Measurements from ENCODE around the gene PACS1.

Gene PACS1

DNA sequence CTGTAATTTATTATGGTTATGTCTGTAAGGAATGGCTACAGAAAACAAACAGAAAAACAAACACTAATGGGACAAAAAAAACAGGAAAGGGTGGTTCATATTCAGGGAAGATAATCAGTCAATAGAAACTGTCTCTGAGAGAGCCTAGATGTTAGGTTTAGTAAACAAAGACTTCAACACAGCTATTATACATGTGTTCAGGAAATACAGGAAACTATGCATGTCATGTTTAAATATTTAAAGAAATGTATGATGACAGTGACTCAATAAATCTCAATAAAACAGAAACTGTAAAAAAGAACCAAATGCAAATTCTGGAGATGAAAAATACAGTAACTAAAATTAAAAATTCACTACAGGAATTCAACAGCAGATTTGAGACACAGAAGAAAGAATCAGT, 76.0 kb downstream of the PACS1 start:
- DNase-seq: no peak

DNA sequence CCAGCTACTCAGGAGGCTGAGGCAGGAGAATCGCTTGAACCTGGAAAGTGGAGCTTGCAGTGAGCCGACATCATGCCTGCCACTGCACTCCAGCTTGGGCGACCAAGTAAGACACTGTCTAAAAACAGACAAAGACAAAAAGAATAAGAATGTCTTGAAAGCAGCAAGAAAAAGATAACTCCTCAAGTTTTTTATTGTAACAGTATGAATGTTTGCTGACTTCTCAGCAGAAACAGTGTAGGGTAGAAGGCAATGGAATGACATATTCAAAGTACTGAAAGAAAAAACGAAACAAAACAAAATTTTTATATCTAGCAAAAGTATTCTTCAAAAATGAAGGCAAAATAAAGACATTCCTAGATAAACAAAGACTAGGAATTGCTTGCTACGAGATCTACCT, 76.9 kb downstream of the PACS1 start:
- no peak for DNase-seq

DNA sequence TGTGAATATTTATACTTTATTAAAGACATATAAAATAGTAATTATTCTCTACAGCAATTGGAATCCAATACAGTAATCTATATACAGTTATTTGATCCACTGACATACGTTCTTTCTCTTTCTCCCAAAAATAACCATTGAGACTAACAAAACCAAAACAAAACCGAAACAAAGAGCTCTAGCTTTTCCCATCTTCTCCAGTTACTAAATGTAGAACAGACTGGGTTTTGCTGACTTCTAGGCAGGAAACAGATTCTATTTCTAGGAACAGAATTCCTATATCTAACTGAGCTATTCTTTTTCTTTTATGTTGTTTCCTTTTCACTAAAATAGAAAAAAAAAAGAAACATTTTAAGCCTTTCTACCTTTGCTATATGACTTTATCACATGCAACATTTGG, 80.1 kb downstream of the PACS1 start:
- DNase-seq: no peak

DNA sequence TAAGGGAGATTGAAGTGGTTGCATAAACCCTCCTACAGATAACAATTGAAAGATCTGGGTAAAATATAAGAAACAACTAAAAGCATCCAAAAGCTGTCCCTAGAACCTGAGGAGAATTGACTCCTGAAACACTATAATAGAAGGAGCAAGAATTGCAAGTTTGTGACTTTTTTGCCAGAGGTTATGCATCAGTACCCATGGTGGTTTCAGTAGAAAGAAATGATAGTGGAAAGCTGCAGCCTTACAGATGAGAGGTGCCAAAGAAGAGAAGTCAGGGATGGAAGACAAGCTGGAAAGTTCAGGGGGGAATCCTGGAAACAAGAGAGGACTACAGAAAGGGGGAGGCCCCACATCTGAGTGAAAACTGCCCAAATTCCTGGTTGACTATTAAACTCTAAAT, 80.7 kb downstream of the PACS1 start:
- DNase-seq: no peak

DNA sequence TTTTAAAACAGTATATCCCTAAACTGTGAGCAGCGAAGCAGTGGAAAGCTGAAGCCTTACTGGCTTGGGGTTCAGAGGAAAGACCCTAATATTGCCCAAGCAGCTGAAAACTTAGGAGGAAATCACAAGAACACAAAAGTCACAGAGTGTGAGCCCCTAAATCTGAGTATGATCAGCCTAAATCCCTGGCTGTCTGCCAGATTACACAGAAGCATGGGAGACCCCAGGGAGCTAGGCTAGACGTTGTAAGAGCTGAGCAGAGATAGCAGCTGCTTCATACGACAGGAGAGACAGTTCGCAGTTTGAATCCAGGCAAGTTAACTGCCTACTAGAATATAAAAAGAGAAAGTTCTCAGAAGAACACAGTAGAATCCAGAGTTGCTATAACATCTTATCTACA, 81.2 kb downstream of the PACS1 start:
- DNase-seq: no peak

DNA sequence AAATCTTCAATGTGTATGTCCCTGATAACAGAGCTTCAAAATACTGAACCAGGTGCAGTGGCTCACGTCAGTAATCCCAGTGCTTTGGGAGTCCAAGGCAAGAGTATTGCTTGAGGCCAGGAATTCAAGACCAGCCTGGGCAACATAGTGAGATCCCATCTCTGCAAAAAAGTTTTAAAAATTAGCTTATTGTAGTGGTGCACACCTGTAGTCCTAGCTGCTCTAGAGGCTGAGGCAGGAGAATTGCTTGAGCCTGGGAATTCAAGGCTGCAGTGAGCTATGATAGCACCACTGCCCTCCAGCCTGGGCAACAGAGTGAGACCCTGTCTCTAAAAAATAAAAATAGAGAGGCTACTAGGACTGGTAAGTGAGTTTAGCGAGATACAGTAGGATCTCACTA, 84.0 kb downstream of the PACS1 start:
- no peak for DNase-seq

DNA sequence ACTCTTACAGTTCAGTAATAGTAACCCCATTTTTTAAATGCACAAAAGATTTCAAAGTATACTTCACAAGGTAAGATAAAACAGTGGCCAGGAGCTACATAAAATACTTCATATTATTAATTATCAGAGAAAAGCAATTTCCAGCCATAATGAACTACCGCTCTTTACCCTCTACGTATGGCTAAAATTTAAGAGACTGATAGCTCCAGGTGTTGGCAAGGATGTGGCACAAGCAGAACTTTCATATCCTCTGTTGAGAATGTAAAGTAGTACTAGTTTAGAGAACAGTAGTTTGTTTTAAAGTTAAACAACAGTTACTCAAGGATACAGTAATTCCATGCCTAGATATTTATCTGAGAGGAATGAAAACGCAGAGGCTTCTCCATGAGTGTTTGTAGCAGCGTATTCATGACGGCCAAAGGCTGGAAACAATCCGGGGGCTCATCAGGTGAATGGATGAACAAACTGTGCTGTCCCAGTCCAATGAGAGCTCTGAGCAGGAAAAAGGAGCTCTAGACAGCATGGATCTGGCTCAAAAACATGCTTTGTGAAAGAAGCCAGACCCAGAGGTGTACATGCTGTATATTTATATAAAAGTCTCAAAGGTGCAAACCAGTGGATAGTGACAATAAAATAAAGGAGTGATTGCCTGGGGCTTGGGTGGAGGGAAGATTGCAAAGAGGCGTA, 85.5 kb downstream of the PACS1 start:
- no peak for DNase-seq

DNA sequence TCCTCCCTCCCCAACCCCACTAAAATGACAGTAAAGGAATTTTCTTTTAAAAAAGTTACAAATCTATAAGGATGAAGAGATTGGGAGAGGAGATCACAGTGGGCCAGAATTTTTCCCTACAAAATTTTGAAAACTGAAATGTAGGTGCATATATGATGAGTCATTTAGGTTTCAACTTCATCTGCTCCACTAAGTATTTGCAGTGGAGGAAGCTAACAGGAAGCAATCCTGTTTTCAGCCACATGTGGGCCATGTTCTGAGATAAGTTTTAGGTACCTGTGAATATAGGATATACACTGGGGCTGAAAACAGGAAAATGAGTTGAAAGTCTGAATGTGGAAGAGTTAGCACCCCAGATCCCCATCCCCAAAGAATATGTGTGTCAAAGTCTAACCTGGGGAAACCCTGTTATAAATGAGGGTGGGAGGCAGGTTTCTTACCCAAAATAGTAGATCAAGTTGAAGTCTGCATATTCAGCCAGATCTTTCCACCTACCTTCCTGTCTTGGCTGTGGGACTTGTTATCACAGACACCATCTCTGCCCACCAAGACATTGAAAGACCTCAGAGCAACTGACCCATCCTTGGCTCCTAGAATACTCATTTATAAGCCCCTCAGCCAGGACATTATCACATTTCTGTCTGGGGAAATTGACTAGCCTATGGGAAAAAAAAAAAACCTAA, 87.3 kb downstream of the PACS1 start:
- DNase-seq: no peak

DNA sequence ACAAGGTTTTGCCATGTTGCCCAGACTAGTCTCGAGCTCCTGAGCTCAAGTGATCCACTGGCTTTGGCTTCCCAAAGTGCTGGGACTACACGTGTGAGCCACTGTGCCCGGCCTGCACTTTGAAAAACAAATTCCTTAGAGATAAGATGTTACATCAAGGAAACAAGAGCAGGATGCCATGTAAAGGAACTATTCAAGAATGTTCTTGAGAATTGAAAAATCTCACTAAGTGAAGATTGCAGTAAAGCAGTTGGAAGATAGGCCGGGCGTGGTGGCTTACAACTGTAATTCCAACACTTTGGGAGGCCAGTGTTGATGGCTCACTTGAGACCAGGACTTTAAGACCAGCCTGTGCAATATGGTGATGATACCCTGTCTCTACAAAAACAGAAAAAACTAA, 88.1 kb downstream of the PACS1 start:
- no peak for DNase-seq

DNA sequence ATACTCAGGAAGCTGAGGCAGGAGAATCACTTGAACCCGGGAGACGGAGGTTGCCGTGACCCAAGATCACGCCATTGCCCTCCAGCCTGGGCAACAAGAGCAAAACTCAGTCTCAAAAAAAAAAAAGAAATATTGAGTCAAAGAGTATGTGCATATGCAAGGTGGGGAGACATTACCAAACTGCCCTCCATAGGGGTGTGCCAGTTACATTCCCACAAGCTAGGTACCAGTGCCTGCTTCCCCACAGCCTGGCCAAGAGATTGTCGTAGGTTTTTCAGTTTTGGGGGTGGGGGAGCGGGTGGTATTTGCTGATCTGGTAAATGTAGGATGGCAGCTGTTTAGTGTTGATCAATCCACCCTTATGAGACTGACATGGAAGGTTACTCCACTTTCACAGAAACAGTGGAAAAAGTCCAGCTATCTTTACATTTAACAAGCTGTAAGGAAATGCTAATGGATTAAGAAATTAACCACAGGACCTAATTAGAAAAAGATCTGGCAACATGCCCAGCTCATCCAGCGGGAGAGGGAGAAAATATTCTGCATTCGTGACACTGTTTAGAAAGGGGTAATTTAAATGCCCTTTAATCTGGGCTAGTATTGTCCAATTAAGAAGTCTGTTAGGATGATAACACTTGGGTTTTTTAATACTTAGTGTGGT, 89.4 kb downstream of the PACS1 start:
- no peak for DNase-seq

DNA sequence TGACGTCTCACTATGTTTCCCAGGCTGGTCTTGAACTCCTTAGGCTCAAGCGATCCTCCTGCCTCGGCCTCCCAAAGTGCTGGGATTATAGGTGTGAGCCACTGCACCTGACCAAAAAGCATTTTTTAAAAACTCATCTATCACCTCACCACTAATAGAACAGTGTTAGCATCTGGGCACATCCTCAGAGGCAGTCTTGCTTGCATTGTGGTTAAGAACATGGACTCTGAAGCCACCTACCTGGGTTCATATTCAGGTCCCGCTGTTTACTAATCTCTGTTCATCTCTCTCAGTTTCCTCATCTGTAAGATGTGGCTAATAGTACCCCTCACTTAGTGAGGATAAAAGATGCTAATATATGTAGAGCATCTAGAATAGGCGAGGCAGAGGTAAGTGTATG, 90.6 kb downstream of the PACS1 start:
- DNase-seq: no peak

DNA sequence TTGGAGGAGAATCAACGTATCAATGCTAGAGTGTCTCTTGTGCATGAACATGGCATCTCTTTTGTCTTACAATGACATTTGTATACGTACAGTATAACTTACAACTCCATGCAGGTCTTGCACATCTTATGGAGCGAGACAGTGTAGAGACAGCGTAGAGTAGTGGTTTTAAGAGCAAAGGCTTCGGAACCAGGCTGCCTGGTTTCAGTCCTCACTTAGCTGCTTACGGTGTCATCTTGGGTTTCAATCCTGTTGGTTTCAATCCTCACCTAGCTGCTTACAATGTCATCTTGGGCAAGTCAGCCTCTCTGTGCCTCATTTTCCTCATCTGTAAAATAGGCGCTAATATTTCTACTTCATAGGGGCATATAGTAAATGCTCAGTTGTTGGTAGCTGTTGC, 98.2 kb downstream of the PACS1 start:
- DNase-seq: no peak

DNA sequence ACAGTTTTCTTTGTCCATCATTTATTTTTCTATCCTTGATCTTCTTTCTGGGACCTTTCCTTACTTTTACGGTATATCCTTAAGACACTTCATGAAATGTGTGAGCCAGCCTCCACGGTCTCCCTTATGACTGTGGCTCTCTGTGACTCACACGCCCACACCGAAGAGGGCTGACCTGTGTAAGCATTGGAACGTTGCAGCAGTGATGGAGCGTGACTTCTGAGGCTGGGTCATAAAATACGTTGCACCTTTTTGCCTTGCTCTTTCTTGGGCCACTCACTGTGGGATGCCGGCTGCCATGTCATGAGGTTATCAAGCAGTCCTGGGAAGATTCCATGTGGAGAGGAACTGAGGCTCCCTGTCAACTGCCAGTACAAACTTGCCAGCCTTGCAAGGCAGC, 102.1 kb downstream of the PACS1 start:
- DNase-seq: no peak

DNA sequence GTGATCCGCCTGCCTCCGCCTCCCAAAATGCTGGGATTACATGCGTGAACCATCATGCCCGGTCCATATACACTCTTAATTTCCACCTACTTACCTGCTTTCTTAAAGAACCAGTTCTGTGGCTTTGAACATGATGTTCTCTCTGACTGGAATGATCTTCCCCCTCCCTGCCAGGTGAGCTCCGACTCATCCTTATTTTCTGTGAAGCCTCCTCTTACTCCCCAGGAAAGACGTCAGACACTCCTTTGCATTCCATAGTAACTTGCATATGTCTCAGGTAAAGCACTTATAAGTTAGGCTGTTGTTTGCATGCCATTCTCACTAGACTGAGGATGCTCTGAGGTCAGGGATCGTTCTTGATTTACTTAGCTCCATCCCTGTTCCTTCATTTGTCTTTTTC, 106.6 kb downstream of the PACS1 start:
- no peak for DNase-seq

DNA sequence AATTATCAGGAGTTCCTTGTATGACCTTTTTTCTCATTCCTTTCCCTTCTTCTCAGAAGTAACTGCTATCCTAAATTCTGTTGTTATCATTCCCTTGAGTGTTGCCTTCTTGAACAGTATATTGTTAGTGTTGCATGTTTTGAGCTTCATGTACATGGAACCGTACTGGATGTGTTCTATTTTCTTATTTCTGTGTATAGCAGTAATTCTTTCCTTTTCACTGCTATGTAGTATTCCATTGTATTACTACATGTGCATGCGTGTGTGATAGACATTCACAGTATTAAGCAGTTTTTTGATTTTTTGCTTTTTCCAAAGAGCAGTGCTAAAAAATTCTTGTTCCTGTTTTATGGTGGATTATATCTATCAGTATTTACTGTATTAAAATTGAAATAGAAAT, 108.1 kb downstream of the PACS1 start:
- DNase-seq: no peak

DNA sequence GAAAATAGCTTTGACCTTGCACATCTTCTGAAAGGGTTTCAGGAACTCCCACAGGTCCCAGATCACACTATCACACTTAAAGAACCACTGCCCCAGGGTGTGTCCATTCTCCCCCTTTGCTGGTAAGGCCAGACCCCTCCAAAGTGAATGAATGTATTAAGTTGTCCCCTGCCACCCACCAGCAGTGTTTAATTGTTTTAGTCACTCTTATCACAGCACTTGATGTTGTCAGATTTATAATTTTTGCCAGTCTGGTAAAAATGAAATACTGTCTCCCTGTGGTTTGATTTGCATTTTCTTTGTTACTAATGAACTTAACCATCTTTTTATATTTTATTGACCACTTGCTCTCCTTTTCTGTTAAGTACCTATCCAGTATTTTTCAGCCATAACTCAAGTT, 108.8 kb downstream of the PACS1 start:
- no peak for DNase-seq

DNA sequence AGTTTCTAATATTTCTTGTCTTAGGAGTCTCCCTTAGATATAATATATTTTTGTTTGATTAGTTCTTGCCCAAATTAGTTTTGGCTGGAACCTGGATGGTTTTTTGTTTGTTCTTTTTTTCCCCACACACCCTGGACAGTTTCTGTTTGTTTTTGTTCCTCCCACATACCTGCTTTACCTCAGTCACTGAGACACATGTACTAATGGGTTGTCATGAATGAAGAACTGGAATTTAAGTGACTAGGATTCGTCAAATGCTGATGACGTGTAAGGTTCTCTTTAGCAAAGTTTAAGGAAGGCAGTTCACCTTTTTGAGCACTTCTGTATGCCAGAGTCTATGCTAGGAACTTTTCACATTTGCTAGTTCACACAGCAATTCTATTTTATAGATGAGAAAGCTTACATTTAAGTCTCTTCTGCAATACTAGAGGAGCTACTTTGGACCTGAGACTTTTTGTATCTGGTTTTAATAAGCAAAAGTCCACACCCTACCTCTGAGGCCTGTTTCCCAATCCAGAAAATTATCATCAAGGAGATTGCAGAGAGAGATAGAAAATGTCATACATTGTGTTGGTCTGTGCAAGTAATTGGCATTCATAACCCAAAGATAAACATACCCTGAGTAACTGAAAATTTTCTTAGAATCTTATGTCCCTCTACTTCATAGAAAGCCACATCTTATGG, 111.7 kb downstream of the PACS1 start:
- DNase-seq: no peak

DNA sequence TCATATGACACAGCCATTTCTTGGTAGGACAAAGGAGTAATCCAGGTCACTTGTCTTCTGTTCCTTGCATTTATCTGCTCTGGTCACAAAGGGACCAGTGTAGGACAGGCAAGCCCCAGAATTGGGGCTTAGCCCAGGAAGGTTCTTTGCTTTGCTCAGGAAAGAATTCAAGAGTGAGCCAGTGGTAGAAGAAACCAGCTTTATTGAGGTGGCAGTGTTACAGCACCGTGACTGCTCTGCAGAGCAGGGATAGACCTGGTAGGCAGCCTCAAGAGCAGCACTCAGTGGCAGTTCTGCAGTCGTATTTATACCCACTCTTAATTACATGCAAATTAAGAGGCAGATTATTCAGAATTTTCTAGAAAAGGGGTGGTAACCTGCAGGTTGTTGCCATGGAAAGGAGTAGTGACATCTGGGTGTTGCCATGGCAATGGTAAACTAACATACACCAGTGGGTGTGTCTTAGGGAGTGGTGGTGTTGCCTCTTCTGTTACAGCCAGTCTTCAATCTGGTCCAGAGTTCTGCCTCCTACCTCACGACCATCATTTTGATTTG, 113.5 kb downstream of the PACS1 start:
- DNase-seq: no peak

DNA sequence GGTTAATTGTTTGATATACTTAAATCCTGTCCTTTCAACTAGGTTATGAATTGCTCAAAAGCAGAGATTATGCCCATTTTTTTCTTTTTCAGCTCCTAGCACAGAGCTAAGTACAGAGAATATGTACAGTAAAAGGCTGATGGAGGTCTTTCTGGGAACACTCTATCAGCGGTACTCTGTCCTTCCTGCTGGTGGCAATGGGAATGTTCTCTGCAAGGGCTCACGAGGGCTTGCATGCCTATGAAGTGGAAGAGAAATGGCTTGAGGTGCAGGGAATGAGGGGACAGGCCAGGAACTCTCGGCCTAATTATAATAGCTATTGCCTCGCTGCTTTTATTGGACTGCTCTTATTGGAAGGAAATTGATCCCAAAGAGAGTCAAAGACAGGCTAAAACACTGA, 114.7 kb downstream of the PACS1 start:
- DNase-seq: no peak

DNA sequence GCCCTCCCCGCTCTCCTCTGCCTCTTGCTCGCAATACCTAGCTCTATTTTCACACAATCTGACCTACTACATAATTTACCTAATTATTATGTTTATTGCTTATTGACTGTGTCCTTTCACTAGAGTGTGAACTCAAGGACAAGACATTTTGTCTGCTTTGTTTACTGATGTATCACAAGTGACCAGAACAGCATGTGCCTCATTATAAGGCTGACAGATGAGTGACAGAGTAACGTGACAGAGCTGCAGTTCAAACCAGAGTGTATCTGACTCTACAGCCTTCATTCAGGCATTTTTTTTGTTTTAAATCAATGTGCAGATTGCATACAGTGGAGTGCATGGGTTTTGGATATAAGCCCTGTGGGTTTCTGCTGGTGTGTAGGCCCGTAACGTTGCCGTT, 116.4 kb downstream of the PACS1 start:
- DNase-seq: no peak

DNA sequence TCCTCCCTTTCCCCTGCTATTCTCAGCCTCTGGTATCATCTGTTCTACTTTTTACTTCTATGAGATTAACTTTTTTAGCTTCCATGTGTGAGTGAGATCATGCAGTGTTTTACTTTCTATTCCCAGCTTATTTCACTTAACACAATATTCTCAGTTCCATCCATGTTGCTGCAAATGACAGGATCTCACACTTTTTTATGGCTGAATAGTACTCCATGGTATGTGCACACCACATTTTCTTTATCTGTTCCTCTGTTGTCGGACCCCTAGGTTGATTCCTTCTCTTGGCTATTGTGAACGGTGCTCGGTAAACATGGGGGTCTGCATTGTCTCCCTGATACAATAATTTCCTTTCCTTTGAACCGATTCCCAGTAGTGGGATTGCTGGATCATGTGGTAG, 117.4 kb downstream of the PACS1 start:
- no peak for DNase-seq

DNA sequence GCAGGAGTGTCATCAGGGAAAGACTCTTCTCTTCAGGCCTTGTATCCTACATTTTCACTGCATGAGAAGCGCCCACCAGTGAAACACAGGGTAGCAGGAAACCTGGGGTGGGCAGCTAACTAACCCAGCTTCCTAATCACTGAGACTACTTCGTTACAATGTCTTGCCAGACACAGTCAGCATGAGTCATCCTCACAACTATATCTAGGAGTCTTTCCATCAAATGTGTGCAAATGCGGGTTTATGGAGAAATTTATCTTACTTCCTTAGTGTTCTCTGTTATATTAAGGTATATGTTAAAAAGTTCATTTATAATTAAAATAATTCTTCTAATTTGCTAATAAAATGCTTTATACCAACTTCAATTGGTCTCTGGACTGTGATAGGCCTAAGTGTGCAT, 118.5 kb downstream of the PACS1 start:
- no peak for DNase-seq

DNA sequence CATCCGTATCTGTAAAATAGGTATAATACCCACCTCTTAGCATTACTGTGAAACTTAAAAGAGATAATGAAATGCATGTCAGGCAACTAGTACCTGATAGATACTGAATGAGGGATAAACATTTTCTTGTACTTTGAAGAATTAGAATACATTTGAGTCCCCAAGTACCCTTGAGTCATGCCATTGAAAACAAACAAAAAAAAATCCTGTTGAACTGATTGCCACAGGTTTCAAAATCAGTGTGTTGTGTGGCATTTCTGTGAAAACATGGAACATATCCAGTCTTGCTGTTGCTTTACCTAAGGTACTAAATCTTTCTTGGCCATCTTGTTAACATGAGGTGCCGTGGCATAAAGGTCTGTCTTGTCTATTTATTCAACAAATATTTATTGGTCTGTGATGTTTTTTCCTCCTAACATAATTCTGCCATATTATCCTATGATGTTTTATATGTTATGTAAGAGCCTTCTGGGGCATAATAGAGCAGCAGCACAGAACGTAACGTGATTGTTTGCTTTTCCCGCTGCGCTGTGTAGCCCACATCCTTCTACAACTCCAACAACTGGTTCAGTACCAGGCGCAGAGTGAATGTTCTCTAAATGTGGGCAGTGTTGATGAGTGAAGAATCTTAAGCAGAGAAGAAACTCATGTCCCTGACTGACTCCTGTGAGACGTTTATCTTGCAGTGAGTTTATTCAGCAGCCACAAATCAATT, 119.1 kb downstream of the PACS1 start:
- no peak for DNase-seq

Data from activated CD4-positive, alpha-beta T cell treated with anti-CD3 and anti-CD28 coated beads for 1 hour (primary cell).